ENCODE measurements around the gene LRRC42.

DNA sequence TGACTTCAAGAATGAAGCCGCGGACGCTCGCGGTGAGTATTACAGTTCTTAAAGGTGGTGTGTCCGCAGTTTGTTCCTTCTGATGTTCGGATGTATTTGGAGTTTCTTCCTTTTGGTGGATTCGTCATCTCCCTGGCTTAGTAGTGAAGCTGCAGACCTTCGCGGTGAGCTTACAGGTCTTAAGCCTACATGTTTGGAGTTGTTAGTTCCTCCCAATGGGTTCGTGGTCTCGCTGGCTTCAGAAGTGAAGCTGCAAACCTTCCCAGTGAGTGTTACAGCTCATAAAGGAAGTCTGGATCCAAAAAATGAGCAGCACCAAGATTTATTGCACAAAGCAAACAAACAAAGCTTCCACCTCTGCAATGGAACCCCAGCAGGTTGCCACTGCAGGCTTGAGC, 57.1 kb downstream of the LRRC42 start:
- TF ChIP-seq, protein P1, sequence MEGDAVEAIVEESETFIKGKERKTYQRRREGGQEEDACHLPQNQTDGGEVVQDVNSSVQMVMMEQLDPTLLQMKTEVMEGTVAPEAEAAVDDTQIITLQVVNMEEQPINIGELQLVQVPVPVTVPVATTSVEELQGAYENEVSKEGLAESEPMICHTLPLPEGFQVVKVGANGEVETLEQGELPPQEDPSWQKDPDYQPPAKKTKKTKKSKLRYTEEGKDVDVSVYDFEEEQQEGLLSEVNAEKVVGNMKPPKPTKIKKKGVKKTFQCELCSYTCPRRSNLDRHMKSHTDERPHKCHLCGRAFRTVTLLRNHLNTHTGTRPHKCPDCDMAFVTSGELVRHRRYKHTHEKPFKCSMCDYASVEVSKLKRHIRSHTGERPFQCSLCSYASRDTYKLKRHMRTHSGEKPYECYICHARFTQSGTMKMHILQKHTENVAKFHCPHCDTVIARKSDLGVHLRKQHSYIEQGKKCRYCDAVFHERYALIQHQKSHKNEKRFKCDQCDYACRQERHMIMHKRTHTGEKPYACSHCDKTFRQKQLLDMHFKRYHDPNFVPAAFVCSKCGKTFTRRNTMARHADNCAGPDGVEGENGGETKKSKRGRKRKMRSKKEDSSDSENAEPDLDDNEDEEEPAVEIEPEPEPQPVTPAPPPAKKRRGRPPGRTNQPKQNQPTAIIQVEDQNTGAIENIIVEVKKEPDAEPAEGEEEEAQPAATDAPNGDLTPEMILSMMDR (conservative IDR thresholded peaks at IDR 0.05) = no peak
- no peak for TF ChIP-seq EZH2 (IDR thresholded peaks at IDR 0.05; ENCODE audit: low read depth)

All from PC-9 (cell line).